HFFc6 (cell line): Measurements from ENCODE around the gene HMCN1. TPM values are rescaled to one million over a fixed set of nuclear protein-coding genes. Genes with fewer than 3 reads are reported as not detected.

Experiments
- DNase-seq: peaks from one replicate; pipeline ENCODE4 v3.0.0-alpha.2; 2018
- H3K27ac Mint-ChIP-seq: 2 replicates; pipeline ENCODE4 v1.8.0; 2020; ENCODE audit warnings: mild to moderate bottlenecking, mixed read lengths
- H3K27me3 Mint-ChIP-seq: 2 replicates; pipeline ENCODE4 v1.8.0; 2021; ENCODE audit warnings: mild to moderate bottlenecking, moderate library complexity, mixed read lengths; ENCODE audit not compliant: insufficient read depth
- H3K36me3 Mint-ChIP-seq: 2 replicates; pipeline ENCODE4 v1.8.0; 2021; ENCODE audit warnings: low read depth, mixed read lengths
- H3K4me1 Mint-ChIP-seq: 2 replicates; pipeline ENCODE4 v1.8.0; 2020; ENCODE audit warnings: low read depth, mixed read lengths
- H3K4me3 Mint-ChIP-seq: 2 replicates; pipeline ENCODE4 v1.8.0; 2020; ENCODE audit warnings: mild to moderate bottlenecking, moderate library complexity, mixed read lengths
- H3K9me3 Mint-ChIP-seq: 2 replicates; pipeline ENCODE4 v1.8.0; 2020; ENCODE audit warnings: mild to moderate bottlenecking, mixed read lengths
- CTCF ChIP-seq: fragments of 200-600 bp; sonication (generic); IDR thresholded peaks from 2 replicates; pipeline ENCODE4 v1.5.0; 2021; ENCODE audit warnings: antibody characterized with exemption, mild to moderate bottlenecking
- total RNA-seq, 6 experiments: library from RNA; stranded (reverse); fragmentation: NEBNext Ultra II Directional; extraction: Animal tissue kit (Norgen Biotek cat#: 25700); gene quantifications; 2 replicates in 1 of 6; 3 replicates in 5 of 6; pipeline ENCODE4 v1.2.3, GENCODE V29; 2021

HMCN1 gene
- total RNA-seq, 6 experiments from 2014 or later: 1.2 to 1.8 (median 1.5) TPM

- no peak for TF ChIP-seq CTCF
- Mint-ChIP-seq H3K4me1 (peaks cover 27% of the 10 kb centered on the region), H3K4me3 (no peak overlapping the region), H3K27ac (no peak overlapping the region), H3K36me3 (no peaks in the 10 kb centered on the region), H3K27me3 (no peaks in the 10 kb centered on the region), H3K9me3 (no peaks in the 10 kb centered on the region)
- DNase-seq: no peak
Observed at GRCh38 chr1:185739967-185740366, 5.8 kb downstream of the HMCN1 start.

GRCh38 chr1:185741551-185741950, 7.4 kb downstream of the HMCN1 start:
- no peaks in the 10 kb centered on the region for H3K27me3 Mint-ChIP-seq
- no peak for DNase-seq
- no peak overlapping the region for H3K4me3 Mint-ChIP-seq
- H3K27ac Mint-ChIP-seq: no peak overlapping the region
- H3K4me1 Mint-ChIP-seq: peaks cover 18% of the 10 kb centered on the region
- no peaks in the 10 kb centered on the region for H3K36me3 Mint-ChIP-seq
- no peak for TF ChIP-seq CTCF
- no peaks in the 10 kb centered on the region for H3K9me3 Mint-ChIP-seq

GRCh38 chr1:185742403-185742802, 8.2 kb downstream of the HMCN1 start:
- Mint-ChIP-seq H3K27me3 (no peaks in the 10 kb centered on the region), H3K9me3 (no peaks in the 10 kb centered on the region), H3K4me3 (no peak overlapping the region), H3K36me3 (no peaks in the 10 kb centered on the region), H3K4me1 (peaks cover 18% of the 10 kb centered on the region), H3K27ac (no peak overlapping the region)
- no peak for DNase-seq
- no peak for TF ChIP-seq CTCF

- DNase-seq: no peak
- Mint-ChIP-seq H3K27ac (no peak overlapping the region), H3K4me3 (no peak overlapping the region), H3K27me3 (peaks cover 8% of the 10 kb centered on the region; the same call in 1 of the 2 replicates), H3K36me3 (no peaks in the 10 kb centered on the region), H3K4me1 (peaks cover 11% of the 10 kb centered on the region), H3K9me3 (no peaks in the 10 kb centered on the region)
- TF ChIP-seq CTCF: no peak
Observed at GRCh38 chr1:185745165-185745564, 11.0 kb downstream of the HMCN1 start.

- no peak for TF ChIP-seq CTCF
- Mint-ChIP-seq H3K27me3 (peaks cover 6% of the 10 kb centered on the region), H3K9me3 (no peaks in the 10 kb centered on the region), H3K4me1 (no peaks in the 10 kb centered on the region), H3K36me3 (no peaks in the 10 kb centered on the region), H3K27ac (no peak overlapping the region), H3K4me3 (no peak overlapping the region)
- no peak for DNase-seq
Observed at GRCh38 chr1:185759061-185759460, 24.9 kb downstream of the HMCN1 start.

- Mint-ChIP-seq H3K4me3 (no peak overlapping the region), H3K4me1 (no peaks in the 10 kb centered on the region), H3K36me3 (no peaks in the 10 kb centered on the region), H3K27ac (no peak overlapping the region), H3K9me3 (no peaks in the 10 kb centered on the region), H3K27me3 (peaks cover 6% of the 10 kb centered on the region)
- no peak for TF ChIP-seq CTCF
- no peak for DNase-seq
Observed at GRCh38 chr1:185761841-185762240, 27.6 kb downstream of the HMCN1 start.
